Forelimb muscle (tissue), 1 donor: ENCODE results near the gene SLCO2A1. TPM values are rescaled to one million over a fixed set of nuclear protein-coding genes. Genes with fewer than 3 reads are reported as not detected.

ENCODE experiments used
- DNase-seq: peaks from one replicate; pipeline ENCODE4 v3.0.0-alpha.2; 2013; ENCODE audit warnings: low read depth
- polyA plus RNA-seq: library from polyadenylated mRNA; unstranded; fragments of 120-200 nt; gene quantifications from one replicate; pipeline ENCODE4 v1.2.1, GENCODE V29; 2013; ENCODE audit not compliant: insufficient read length

The SLCO2A1 gene
- polyA plus RNA-seq, 1 donor: 1.8 TPM

DNA sequence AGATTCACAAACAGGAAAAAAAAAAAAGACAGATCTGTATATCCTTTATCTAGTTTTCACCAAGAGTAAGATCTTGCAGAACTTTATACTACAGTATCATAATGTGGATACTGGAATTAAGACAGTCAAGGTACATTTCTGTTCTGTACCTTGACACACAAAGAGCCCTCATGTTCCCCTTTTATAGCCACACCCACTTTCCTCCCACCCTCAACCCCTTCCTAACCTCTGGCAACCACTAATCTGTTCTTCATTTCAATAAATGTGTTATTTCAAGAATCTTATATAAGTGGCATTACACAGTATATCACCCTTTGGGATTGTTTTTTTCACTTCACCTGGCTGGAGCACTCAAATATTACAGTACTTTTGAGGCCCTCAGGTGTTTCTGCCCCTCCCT is 130.4 kb downstream of the SLCO2A1 start:
- DNase-seq: no peak

DNA sequence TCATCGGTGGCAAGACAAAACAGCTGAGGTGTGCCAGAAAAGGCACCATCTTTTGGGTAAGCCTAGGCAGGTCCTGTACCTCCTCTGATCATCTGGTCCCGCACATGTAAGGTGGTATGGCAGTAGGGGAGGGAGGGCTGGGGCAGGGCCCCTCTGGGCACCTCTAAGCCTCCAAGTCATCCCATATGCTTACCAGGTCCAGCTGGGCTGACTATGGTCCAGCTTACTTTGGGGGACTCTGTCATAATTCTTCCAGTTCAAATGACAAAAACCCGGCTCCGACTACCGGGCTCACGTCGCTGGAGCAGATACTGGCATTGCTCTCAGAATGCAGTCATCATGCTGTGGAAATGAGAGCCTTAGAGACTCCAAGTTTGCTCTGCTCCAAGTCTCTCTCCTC is 132.2 kb downstream of the SLCO2A1 start:
- no peak for DNase-seq

DNA sequence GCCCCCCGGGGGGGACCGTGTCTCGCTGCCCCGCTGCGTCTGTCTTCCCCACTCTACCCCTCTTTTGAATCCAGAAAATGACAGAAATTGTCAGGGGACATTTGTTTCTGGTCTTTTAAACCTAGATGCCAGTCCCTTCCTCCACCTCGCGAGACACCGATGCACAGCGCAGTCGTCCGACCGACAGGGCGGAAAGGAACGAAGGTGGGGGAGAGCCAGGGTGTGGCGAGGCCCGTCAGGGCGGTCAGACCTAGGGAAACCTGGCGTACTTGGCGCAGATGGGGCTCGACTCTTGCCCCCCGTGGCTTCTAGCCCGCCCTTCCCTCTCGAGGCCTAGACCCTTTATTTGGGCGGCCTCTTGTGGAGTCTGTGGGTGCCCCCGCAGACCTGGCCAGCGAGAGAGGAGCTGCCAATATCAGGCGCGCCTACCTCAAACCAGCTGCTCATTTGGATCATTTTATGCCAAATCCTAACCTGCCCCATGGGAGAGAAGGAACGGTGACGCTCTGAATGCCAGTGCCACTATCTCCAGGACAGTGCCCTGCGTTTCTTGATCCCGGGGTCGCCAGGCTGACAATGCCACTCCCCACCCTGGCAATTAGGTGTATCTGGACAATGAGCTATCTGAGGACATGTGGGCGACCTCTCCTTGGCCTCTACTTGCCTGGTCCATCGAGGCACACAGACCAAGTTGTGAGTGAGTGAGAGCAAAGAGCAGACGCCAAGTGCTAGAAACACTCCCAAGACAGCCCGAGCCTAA is 133.5 kb downstream of the SLCO2A1 start:
- no peak for DNase-seq

DNA sequence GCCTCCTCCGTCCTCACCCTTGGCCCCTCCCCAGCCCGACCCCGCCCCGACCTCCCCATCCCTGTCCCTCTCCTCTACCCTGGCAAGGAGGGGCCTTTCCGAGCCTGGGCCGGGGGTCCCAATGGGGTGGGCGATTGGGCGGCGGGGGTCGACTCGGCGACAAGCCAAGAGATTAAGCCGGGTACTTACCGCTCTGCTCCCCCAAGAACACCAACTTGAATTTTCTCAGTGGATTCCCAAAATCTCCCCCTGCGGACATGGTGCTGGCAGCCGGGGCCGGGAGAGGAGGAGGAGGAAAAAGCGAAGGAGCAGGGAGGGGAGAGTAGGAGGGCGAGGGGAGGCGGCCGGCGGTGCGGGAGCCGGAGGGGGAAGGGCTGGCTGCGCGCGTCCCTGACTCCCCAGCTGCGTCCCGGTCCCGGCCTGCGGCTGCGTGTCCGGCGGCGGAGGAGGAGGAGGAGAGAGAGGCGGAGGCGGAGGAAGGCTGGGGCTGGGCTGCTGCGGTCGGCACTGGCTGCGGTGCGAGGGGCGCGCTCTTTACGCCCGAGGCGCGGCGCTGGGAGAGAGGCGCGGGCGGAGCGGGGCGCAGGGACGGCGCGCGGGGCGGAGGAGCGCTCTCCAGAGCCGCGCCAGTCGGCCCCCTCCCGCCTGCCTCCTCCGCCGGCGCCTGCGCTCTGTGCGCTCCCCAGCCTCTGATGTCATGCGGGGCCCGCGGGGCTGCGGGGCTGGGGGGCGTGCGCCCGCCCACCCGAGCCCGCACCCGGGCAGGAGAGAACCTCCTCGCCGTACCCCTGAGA is 134.3 kb downstream of the SLCO2A1 start, which contains the start of gene RAB6B:
RAB6B (minus strand) TSS at position 675 of the 794 bp plus-strand sequence; CDS start at position 259, 416 bp downstream.
- DNase-seq: no peak

DNA sequence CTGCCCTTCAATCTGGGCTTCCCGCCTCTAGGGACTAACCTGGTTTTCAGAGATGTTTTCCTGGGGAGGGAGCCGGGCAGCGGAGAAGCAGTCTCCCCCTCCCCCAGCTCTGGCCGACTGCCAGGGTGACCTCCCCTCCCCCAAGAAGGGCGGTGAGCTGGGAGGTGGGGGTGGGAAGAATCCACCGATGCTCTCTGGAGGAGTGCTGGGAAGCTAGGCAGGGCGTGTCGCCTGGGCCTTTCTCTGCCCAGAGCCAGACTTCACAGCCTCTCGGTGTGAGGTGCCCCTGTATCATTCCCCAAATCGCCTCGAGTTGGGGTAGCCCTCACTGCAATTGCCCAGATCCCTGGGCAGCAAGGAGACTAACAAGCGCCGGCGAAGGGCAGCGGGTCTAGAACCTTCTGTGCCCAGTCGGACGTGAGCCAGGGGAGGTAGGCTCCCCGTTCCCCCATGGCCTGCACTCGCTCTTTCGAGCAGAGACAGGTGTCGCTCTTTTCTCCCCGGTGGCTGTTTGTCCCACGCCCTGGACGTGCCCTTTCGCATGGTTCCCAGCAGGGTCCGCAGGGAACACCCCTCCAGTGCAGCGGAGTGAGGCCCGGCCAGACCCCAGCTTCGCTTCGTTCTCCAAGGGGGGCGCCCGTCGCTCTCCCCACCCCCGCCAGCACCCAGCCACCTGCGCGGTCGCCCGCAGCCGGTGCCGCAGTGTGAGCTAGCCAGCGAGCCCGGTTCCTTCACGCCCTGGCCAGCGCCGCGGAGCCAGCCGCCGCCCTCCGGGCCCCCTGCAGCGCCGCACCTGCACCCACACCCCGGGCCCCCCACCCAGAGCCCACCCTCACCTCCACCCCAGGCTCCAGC is 135.1 kb downstream of the SLCO2A1 start:
- DNase-seq: no peak

DNA sequence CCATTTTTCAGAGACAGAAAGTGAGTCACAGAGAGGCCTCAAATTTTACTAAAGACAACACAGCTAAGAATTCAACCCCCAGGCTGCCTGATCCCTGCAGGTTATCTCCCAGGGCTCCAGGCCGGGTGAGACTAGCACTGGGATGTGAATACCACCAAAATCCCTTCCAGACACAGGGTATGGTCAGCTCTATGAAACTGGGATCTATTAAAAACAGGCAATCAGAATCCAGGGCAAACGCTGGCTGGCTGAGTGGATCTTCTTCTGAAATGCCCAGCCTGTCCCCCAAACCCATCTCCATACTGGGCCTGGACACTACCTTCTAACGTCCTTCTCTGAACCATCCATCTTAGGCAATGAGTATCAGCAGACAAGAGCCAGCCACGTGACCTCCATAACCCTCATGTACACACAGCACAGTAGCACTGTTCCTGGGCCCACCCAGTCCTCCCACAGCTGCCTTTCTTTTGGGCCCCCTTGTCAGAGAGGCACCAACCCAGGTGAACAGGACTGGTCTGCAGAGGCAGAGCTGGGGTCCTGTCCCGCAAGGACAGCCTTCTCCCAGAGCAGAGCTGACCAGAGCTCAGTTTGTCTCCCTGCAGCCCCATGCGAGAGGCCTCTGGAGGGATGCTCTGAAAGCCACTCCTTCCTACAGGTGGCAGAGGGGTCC is 135.9 kb downstream of the SLCO2A1 start:
- no peak for DNase-seq

DNA sequence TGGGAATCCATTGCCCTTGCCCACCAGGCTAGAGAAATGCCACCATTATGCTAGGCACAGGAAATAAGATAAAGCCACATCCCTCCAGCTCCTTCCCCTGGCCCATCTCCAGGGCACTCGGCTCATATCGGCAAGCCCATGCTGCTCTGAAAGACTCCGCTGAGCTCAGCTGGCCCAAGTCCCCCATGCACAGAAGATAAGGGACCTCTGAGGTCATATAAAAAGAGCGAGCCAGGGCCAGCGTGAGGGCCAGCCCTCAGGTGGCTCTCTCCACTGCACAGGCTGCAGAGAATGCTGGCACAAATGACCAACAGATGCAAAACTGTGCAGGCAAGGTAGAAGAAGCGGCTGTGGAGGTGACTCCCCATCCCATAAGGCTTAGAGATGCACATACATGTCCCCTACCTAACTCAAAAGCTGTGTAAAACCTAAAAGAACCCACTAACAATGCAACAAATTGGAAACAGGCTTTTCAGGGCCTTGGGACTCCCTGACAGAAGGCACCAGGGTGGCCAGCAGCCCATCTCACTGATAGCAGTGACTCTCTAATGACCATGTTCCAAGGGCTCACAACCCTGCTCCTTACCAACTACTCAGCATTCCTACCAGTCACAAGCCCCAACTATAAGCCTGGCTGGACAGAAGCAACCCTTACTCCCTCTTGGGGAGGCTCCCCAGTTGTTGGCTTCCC is 137.0 kb downstream of the SLCO2A1 start:
- DNase-seq: no peak

DNA sequence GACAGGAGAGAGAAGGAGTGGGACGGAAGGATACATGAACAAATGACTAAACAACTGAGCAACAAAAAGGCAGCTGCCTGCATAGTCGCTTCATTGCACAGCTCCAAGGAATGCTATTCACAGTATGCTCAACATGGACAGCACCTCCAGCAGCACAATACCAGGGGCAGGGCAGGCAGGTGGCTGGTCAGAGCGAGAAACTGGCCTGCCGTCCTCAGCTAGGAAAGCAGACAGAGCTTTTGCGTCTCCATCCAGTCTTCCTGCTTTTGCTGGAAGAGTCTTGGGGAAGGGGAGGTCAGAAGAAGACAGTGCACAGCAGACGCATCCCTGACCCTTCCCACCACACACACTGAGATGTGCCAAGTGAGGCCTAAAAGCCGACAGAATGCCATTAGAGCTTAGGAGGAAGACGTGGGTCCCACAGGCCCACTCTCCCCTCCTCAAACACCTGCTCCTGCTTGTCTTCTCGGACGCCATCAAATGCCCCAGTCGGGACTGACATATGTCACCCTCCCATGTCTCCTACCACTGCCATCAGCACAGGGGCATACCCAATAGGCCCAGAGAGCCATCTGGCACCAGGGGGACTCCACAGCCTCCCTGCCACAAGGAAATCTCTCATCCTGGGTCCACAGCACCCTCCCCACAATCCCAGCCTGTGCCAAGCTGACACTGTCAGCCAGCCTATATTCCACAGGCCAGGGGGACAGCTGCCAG is 137.9 kb downstream of the SLCO2A1 start:
- DNase-seq: no peak

DNA sequence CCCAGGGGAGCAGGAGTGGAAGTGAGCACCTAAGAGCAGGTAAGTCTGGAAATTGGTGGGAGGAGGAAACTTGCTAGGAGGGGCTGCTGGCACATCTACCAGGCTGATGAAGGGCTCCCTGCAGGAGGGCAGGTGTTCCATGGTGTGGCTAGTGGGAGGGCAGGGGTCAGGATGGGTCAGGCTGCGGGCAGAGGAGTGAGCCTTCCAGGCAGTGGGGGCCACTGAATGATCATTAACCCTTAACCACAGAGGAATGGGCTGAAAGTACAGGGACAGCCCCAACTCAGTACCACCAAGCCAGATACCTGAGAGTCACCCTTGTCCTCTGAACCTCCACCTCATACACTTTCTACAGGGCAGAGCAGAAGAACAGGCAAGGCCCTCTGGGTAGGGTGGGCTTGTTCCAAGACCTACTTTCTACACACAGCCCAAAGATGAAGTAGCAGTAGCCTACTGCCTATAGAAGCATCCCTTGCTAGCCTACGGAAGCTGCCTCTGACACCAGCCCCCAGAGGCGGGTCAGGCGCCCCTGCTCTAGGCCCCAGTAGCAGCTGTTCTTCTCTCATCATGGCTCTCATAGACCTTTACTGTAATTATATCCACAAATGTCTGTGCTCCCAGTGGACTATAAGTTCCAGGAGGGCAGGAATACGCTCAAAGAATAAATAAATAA is 138.6 kb downstream of the SLCO2A1 start:
- no peak for DNase-seq

DNA sequence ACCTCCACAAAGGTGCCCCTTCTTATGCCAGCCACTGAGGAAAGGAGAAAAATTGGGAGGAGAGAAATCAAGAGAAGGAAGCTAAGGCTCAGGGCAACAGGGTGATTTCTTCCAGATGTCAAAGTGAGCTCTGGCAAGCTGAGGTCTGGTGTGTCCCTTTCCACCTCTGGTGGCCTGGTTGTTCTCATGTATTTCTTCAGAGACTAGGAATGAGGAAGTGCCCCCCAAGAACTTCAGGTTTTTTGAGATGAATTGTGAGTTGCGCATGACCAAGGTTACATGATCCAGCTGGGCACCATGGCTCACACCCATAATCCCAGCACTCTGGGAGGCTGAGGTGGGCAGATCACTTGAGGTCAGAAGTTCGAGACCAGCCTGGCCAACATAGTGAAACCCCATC is 139.7 kb downstream of the SLCO2A1 start:
- no peak for DNase-seq

DNA sequence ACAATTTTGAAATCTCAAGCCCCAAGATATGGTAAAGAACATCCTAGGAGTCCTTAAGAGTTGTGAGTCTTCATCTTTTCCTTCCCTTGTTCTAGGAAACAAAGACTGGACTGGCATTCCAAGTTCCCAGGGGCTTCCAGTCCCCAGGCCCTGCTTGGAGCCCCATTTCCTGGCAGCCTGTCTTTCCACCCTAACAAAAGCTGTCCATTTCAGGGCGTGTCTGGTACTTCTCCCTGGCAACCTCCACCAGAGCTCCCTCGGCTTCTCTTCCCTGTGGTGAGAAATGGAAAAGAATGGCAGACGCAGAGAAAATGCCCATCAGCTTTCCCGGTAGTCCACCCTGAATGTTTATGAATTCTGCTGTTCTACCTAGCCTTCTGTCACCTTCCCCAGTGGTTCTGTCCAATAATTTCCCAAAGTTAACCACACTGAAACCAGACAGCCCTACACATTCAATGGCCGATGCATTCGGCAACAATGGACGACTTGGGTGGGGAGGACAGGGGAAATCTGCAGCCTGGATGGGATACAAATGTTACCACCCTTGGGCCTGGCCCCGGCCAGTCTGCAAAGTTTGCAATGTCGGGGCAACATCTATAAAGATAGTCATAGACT is 140.9 kb downstream of the SLCO2A1 start:
- no peak for DNase-seq

DNA sequence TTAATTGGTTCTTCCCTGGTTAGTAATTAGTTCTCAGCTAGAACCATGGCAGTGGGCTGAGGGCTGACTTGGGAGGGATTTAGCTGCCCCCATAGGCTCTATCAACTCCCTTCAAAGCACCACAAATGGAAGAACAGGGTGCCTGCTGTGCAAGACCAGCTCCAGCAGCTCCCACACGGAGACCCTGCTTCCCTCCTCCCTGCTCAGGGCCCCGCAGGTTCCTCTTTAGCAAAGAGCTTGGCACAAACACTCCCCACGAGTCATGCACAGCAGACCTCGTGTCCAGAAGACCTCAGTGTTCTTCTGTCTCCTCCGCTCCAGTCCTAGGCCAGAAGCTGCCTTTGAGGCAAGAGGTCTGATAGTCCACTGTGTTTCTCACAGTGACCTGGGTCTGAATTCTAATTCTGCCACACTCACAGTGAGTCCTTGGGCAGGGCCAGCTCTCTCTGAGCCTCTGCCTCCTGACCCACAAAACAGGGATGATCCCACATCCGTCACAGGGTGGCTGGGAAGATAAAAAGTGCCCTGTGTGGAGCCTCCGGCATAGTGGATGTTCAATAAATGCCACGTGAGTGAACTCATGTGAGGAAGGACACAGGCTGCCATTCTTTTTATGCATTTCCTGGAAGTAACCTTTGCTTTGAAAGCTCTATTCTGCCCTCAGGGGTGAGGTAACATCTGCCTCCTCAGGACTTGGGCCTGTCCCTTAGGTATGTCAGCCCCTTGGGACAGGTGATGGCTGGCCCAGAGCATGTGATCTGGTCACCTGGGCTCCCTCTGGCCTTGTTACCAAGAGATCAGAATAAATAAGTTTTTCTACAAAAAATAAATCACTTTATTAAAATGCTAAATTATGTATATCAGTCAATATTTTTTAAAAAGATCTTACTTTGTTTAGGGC is 141.7 kb downstream of the SLCO2A1 start:
- DNase-seq: no peak

DNA sequence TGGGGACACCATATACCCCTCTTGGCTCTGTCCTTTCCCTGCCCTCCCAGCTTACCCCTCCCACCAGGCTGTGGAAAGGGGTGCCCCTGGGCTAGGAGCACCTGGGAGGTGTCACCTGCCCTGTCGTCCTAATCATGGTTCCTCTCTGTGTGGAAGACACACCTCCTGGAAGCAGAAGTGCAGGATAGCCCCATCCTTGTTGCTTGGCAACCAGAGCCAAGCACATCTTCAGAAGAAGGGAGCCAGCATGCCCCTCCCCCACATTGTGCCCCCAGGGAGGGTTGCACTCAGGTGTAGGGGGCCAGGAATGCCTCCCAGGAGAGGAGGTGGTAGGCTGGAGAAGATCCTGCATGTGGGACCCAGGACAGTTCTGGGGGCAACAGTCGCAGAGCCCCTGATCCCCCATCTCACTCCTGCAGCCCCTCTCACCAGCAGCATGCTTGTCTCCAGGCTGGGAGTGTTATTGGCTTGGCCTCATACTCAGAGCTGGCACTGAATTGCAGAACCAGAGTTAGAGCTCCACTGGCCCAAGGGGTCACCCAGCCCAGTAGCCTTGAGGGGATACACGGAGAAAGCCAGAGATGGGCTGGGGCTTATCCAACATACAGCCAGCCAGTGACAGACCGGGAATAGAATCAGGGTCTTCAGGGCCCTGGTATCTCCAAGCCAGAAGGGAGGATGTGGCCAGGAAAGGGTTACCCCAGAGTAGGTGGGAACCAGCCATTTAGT is 142.5 kb downstream of the SLCO2A1 start:
- DNase-seq: no peak

DNA sequence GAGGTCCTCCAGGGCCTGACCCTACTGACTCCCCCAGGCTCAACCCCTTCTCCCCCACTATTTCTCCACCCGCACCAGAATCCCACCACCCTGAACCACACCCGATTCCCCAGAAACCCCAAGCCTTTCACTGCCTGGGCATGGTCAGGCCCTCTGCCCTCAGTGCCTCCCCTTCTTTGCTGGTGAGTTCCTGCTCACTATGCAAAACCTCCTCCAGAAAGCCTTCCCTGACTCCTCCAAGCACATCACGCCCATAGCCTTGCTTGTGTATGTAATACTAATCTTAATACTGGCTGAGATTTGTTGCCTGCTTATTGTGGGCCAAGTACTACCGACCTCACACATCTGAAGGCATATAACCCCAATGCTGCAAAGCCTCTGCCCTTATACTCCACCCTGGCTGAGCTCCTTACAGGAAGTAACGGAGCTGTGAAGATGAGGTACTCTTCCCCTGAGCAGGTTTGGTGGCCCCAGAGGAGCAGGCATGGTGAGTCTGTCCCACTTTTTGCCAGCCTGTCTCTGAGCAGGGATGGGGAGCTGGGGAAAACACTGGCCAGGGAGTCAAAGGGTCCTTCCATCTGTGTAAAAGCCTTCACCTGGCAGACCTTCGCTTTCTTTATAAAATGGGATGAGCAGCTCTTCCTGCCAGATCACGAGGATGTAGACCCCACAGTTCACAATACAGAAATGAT is 143.5 kb downstream of the SLCO2A1 start:
- no peak for DNase-seq

DNA sequence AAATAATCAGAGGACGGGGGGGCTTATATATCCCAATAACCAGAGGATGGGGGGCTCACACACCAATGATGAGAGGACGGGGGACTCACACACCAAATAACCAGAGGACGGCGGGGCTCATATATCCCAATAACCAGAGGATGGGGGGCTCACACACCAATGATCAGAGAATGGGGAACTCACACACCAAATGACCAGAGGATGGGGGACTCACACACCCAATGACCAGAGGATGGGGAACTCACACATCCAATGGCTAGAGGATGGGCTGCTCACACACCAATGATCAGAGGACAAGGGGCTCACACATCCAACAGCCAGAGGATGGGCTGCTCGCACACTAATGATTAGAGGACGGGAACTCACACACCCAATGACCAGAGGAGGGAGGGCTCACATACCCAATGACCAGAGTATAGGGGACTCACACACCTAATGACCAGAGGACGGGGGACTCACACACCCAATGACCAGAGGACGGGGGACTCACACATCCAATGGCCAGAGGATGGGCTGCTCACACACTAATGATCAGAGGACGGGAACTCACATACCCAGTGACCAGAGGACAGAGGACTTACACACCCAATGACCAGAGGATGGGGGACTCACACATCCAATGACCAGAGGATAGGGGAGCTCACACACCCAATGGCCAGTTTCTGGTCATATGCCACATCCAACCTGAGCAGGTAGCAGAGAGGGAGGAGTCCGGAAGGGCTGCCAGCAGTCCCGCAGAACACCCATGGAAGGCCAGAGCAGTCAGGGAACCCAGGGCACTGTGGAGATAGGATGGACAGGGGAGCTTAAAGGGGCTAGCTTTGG is 144.6 kb downstream of the SLCO2A1 start:
- no peak for DNase-seq
